ENCODE measurements around the gene LRG1.

Gene LRG1

GRCh38 chr19:4539693-4540581 lies at the start of gene LRG1:
Gene LRG1 (minus strand): TSS chr19:4540036. CDS start chr19:4540013, 23 bp downstream.
- peaks cover 27% of the 10 kb centered on the region for H3K4me1 ChIP-seq (ENCODE audit: control insufficient read depth, insufficient read depth, low read length)
- no peaks in the 10 kb centered on the region for H3K9me3 ChIP-seq (ENCODE audit: control insufficient read depth, low read length)
- H3K36me3 ChIP-seq (ENCODE audit: control insufficient read depth, insufficient read depth, low read length): no peaks in the 10 kb centered on the region
- peaks cover 4% of the 10 kb centered on the region for H3K27me3 ChIP-seq (ENCODE audit: control insufficient read depth, insufficient read depth, low read length)
- peak within 1 kb of the TSS; percentile 76 for H3K9ac ChIP-seq (ENCODE audit: low read length)
- peak within 1 kb of the TSS; percentile 81 for H3K4me3 ChIP-seq (ENCODE audit: low read length)

- H3K36me3 ChIP-seq (ENCODE audit: control insufficient read depth, insufficient read depth, low read length): no peaks in the 10 kb centered on the region
- no peaks in the 10 kb centered on the region for H3K9me3 ChIP-seq (ENCODE audit: control insufficient read depth, low read length)
- H3K4me1 ChIP-seq (ENCODE audit: control insufficient read depth, insufficient read depth, low read length): peaks cover 5% of the 10 kb centered on the region
- H3K4me3 ChIP-seq (ENCODE audit: low read length): no peak overlapping the region
- H3K27me3 ChIP-seq (ENCODE audit: control insufficient read depth, insufficient read depth, low read length): peaks cover 58% of the 10 kb centered on the region
- H3K9ac ChIP-seq (ENCODE audit: low read length): no peak overlapping the region
These were observed 48.5 kb upstream of the LRG1 start for GRCh38 chr19:4588291-4588761.

GRCh38 chr19:4587527-4587926 lies 47.7 kb upstream of the LRG1 start:
- Histone ChIP-seq H3K9ac (ENCODE audit: low read length) (no peak overlapping the region), H3K4me1 (ENCODE audit: control insufficient read depth, insufficient read depth, low read length) (peaks cover 5% of the 10 kb centered on the region), H3K9me3 (ENCODE audit: control insufficient read depth, low read length) (no peaks in the 10 kb centered on the region), H3K36me3 (ENCODE audit: control insufficient read depth, insufficient read depth, low read length) (no peaks in the 10 kb centered on the region), H3K4me3 (ENCODE audit: low read length) (no peak overlapping the region), H3K27me3 (ENCODE audit: control insufficient read depth, insufficient read depth, low read length) (peaks cover 56% of the 10 kb centered on the region)

- peaks cover 5% of the 10 kb centered on the region for H3K4me1 ChIP-seq (ENCODE audit: control insufficient read depth, insufficient read depth, low read length)
- no peak overlapping the region for H3K4me3 ChIP-seq (ENCODE audit: low read length)
- H3K9ac ChIP-seq (ENCODE audit: low read length): no peak overlapping the region
- H3K27me3 ChIP-seq (ENCODE audit: control insufficient read depth, insufficient read depth, low read length): peaks cover 61% of the 10 kb centered on the region
- no peaks in the 10 kb centered on the region for H3K9me3 ChIP-seq (ENCODE audit: control insufficient read depth, low read length)
- H3K36me3 ChIP-seq (ENCODE audit: control insufficient read depth, insufficient read depth, low read length): no peaks in the 10 kb centered on the region
These were observed 46.9 kb upstream of the LRG1 start for GRCh38 chr19:4586691-4587090.

GRCh38 chr19:4586245-4586644 lies 46.4 kb upstream of the LRG1 start:
- Histone ChIP-seq H3K9ac (ENCODE audit: low read length) (no peak overlapping the region), H3K27me3 (ENCODE audit: control insufficient read depth, insufficient read depth, low read length) (peaks cover 61% of the 10 kb centered on the region), H3K9me3 (ENCODE audit: control insufficient read depth, low read length) (no peaks in the 10 kb centered on the region), H3K36me3 (ENCODE audit: control insufficient read depth, insufficient read depth, low read length) (no peaks in the 10 kb centered on the region), H3K4me3 (ENCODE audit: low read length) (no peak overlapping the region), H3K4me1 (ENCODE audit: control insufficient read depth, insufficient read depth, low read length) (peaks cover 5% of the 10 kb centered on the region)

- Histone ChIP-seq H3K4me3 (ENCODE audit: low read length) (no peak overlapping the region), H3K36me3 (ENCODE audit: control insufficient read depth, insufficient read depth, low read length) (no peaks in the 10 kb centered on the region), H3K27me3 (ENCODE audit: control insufficient read depth, insufficient read depth, low read length) (peaks cover 58% of the 10 kb centered on the region), H3K4me1 (ENCODE audit: control insufficient read depth, insufficient read depth, low read length) (peaks cover 5% of the 10 kb centered on the region), H3K9ac (ENCODE audit: low read length) (no peak overlapping the region), H3K9me3 (ENCODE audit: control insufficient read depth, low read length) (no peaks in the 10 kb centered on the region)
These were observed 45.7 kb upstream of the LRG1 start for GRCh38 chr19:4585556-4585955.

GRCh38 chr19:4584670-4585460 lies 45.0 kb upstream of the LRG1 start:
- H3K36me3 ChIP-seq (ENCODE audit: control insufficient read depth, insufficient read depth, low read length): no peaks in the 10 kb centered on the region
- no peaks in the 10 kb centered on the region for H3K9me3 ChIP-seq (ENCODE audit: control insufficient read depth, low read length)
- H3K4me1 ChIP-seq (ENCODE audit: control insufficient read depth, insufficient read depth, low read length): peaks cover 5% of the 10 kb centered on the region
- no peak overlapping the region for H3K9ac ChIP-seq (ENCODE audit: low read length)
- H3K4me3 ChIP-seq (ENCODE audit: low read length): no peak overlapping the region
- H3K27me3 ChIP-seq (ENCODE audit: control insufficient read depth, insufficient read depth, low read length): peaks cover 65% of the 10 kb centered on the region

- H3K36me3 ChIP-seq (ENCODE audit: control insufficient read depth, insufficient read depth, low read length): no peaks in the 10 kb centered on the region
- no peaks in the 10 kb centered on the region for H3K9me3 ChIP-seq (ENCODE audit: control insufficient read depth, low read length)
- peaks cover 73% of the 10 kb centered on the region for H3K27me3 ChIP-seq (ENCODE audit: control insufficient read depth, insufficient read depth, low read length)
- H3K9ac ChIP-seq (ENCODE audit: low read length): no peak overlapping the region
- H3K4me3 ChIP-seq (ENCODE audit: low read length): no peak overlapping the region
- H3K4me1 ChIP-seq (ENCODE audit: control insufficient read depth, insufficient read depth, low read length): peaks cover 5% of the 10 kb centered on the region
These were observed 44.3 kb upstream of the LRG1 start for GRCh38 chr19:4583961-4584669.

GRCh38 chr19:4582980-4583842 lies 43.4 kb upstream of the LRG1 start:
- Histone ChIP-seq H3K9me3 (ENCODE audit: control insufficient read depth, low read length) (no peaks in the 10 kb centered on the region), H3K9ac (ENCODE audit: low read length) (no peak overlapping the region), H3K36me3 (ENCODE audit: control insufficient read depth, insufficient read depth, low read length) (no peaks in the 10 kb centered on the region), H3K4me3 (ENCODE audit: low read length) (no peak overlapping the region), H3K27me3 (ENCODE audit: control insufficient read depth, insufficient read depth, low read length) (peaks cover 80% of the 10 kb centered on the region), H3K4me1 (ENCODE audit: control insufficient read depth, insufficient read depth, low read length) (peaks cover 5% of the 10 kb centered on the region)

GRCh38 chr19:4581666-4582553 lies 42.1 kb upstream of the LRG1 start:
- H3K36me3 ChIP-seq (ENCODE audit: control insufficient read depth, insufficient read depth, low read length): no peaks in the 10 kb centered on the region
- no peak overlapping the region for H3K9ac ChIP-seq (ENCODE audit: low read length)
- peaks cover 81% of the 10 kb centered on the region for H3K27me3 ChIP-seq (ENCODE audit: control insufficient read depth, insufficient read depth, low read length)
- peaks cover 5% of the 10 kb centered on the region for H3K4me1 ChIP-seq (ENCODE audit: control insufficient read depth, insufficient read depth, low read length)
- H3K9me3 ChIP-seq (ENCODE audit: control insufficient read depth, low read length): no peaks in the 10 kb centered on the region
- no peak overlapping the region for H3K4me3 ChIP-seq (ENCODE audit: low read length)

Data from mucosa of stomach (tissue), 1 donor.